G401.6 (cell line): ENCODE measurements around the gene CPEB1.
"Not testable (repeated sequence)": the region's sequence is repeated elsewhere in the genome, so short reads cannot be mapped to it uniquely, and the experiment has no call there.

Source experiments
- FAIRE-seq: peaks from 2 replicates; lab custom pipeline; 2012; peaks lifted over from hg19 to GRCh38; lab: Jason Lieb, UNC

Gene CPEB1

DNA sequence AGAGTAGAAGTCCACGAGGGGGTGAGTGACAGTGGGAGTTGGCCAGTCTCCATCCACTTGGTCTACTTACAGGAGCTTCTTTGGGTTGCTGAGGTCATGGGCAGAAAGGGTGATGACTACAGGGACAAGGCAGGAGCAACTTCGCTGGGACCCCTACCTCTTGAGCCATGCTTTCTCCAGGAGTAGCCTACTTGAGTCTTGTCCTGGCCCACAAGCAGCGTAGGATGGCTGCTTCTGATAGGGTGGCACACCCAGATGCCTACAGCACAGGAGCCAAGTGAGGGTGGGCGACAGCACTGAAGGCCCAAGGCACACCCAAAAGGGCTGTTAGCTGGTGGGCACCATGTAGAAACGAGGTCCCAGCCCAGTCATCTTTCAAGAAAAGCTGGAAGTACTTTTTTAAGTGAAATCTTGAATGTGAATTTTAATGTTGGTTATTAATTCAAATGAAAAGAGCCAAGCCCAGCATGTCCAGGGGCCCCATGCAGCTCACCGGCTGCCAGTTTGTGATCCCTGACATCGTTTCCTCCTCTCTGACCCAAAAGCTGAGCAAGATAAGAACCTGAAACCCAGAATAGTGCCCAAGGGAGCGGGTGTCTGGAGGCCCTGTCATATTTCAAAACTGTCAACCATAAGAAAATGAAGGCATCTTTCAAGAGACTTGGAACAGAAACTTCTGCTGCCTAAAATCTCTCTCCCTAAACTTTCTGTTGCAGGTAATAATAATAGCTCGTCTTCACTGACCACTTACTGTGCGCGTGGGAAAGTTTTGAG lies 2.2 kb upstream of the CPEB1 start:
- no peak for FAIRE-seq

DNA sequence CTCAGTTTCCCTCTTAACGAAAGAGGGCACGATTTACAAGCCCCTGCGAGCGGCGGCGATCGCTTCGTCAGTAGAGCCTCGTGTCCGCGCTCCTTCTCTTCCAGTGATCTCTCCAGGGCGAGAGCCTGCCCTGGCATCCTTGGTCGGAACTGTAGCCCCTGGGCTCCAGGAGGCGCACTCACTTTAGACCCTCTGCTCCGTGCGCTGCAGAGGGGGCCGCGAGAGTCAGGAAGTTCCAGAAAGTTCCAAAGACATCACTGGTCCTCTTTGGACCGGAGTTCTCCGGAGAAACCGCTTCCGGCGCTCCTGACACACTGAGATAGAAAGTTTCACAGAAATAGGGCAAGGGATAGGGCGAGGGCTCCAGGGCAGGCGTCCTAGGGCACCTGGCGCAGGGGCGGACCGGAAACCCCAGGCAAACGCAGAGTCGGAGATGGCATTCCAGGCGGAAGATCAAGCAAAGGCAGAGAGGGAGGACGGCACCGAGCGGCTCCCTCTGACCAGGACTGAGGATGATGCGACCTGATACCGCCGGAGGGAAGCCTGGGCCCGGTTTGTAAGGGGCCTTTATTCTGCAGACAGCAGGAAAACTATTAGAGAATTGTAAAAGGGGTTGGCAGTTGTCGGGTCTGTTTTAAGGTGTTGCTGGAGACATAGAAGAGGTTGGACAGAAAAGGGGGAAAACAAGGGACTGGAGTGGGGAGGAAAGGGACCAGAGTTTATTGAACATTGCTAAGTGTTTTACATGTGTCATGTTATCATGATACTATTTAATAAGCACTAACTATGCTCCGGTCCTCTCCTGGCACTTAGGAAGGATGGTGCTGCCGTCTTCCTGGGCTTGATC lies 1.3 kb upstream of the CPEB1 start:
- FAIRE-seq, result no peak

DNA sequence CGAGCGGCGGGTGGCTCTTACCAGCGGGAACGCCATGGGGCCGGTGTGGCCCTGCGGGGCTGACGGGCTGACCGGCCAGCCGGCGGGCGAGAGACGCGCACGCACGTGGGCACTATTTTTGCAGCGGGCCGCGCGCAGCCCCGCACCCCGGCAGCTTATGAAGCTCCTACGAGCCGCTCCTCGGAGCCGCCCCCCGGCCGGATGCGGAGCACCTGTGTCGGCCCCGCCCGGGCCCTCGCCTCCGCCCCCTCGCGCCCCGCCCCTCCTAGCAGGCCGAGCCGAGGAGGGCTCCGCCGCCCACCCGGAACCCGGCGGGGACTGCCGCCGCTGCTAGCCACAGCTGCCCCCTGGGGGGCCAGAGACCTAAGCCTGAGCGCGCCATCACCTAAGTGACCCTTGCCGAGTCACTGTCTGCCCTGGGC lies 683 bp upstream of the CPEB1 start:
- no peak for FAIRE-seq

DNA sequence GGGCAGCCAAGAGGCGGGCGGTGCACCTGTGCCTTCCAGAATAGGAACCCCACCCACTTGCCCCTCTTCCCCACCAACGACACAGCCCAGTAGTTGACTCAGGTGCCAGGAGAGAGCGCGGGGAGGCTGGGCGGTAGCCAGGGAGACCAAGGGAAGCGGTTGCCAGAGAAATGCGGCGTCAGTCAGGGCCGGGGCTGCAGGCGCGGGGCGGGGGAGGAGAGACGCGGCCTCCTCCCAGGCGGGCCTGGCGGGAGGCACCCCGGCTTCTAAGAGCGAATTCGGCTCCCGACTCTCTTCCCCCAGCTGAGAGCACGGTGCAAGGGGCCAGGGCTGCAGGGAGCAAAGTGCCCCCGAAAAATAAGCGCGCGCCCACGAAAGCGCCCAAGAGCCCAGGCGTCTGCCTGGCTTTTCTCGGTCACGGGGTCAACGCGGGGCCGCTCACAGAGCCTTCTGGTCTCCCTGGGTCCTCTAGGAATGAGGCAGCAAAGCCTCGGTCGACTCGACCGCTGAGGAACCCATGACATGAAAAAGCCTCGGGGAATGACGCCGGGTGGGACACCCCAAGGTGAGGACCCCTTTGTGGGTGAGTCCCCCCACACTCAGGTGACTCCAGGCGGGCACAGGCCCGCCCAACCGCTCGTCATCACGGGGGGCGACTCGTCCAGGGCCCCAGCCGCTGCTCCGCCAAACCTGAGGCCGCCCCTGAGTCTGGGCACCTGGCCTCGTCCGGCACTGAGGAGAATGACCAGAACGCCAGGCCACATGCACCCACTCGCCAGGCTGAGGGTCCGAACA lies 716 bp downstream of the CPEB1 start:
- no peak for FAIRE-seq

DNA sequence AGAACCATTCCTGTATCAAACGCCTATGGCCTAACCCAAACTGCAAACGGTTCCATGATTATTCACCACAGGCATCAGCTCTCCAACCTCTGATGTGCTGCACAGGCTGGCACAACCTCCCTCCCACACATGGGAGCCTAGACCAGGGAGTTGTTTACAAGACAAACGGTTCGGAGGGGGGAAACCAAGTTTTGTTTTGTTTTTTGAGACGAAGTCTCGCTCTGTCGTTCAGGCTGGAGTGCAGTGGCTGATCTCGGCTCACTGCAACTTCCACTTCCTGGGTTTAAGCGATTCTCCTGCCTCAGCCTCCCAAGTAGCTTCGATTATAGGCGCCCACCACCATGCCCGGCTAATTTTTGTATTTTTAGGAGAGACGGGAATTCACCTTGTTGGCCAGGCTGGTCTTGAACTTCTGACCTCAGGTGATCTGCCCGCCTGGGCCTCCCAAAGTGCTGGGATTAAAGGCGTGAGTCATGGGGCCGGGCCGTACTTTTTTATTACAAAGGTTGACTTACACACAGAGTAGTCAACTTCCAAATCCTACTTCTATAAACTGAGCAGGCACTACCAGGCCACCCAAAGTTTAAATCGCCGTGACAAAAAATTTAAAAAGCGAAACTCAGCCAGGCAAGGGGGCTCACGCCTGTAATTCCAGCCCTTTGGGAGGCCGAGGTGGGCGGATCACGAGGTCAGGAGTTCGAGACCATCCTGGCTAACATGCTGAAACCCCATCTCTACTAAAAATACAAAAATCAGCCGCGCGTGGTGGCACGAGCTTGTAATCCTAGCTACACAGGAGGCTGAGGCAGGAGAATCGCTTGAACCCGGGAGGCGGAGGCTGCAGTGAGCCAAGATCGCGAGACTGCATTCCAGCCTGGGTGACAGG lies 2.0 kb downstream of the CPEB1 start:
- not testable (repeated sequence) for FAIRE-seq

DNA sequence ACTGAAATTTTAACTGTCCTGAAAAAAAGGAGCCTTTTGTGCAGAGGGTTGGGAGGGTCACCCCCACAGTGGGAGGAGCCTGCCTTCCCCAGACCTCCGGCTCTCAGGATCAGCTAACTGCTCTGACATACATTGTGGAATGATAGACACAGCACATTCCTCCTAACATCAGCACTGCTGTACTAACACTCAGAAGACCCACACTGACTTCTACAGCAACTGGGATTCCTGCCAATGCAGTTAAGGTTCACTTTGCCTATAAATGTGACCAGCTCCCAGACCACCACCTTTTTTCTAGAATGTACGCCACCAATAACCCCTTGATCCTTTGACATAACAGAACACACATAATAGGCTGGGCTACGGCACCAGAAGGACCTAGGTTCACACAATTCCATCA lies 3.2 kb downstream of the CPEB1 start:
- FAIRE-seq, result no peak

DNA sequence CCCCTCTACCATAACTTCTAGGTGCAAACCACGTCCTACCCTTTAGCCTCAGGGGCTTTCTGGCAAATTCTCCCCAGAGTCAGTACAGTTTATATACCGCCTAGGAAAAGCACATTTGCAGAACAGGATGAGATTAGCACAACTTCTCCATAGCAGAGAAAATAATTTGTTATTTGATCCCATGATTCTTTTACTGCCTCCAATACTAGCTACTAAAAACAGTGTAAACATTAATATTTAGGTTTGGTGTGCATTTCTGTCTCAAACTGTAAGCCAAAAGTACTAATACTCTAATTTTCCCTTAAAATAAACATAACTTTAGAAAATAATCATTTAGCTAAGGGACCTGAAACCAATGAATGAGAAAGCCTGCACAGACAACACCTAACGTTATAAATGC lies 4.5 kb downstream of the CPEB1 start:
- FAIRE-seq, result no peak

DNA sequence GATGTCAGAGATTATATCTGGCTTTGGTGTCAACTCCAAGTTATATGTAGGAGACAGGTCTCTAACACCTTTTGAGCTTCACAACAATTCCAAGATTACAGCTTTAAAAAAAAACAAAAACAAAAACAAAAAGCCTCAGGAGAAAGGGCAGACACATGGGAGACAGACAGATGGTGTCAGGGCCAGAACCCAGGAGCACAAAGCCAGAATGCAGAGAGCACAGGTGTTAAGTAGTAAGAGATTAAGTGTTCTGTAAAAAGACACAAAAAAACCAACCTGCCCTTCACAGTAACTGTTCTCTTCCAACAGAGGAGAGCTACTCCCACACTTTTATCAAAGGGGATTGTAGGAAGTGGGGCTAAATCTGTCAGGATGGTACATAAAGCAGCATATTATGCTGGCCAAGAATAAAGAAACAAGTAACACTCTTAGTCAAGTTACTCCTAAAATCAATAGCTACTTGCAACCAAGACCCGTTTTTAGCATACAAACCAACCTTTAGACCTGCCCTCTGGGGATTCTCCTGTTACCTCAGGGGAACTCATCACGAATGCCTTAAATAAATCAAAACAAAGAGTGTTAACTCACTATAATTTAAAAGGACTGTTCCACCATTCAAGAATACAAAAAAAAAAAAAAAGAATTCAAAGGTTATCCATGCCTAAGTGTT lies 5.9 kb downstream of the CPEB1 start:
- FAIRE-seq, result no peak

DNA sequence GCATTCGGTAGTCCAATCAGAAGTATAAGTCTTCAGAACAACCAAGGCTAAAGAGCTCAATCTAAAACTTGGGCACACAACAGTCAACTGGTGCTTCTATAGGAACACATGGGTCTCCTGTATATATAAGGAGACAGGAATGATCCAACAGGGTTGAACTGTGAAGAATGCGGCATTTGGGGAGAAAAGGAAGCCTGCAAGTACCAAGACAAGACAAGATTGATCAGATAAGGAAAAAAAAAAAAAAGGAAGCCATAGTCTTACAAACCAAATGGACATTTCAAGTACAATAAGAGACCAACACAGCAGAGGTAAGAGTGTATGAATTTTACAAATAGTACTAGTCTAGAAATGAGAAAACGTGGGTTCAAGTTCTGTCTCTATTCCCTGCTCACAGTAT lies 6.5 kb downstream of the CPEB1 start:
- FAIRE-seq, result no peak

DNA sequence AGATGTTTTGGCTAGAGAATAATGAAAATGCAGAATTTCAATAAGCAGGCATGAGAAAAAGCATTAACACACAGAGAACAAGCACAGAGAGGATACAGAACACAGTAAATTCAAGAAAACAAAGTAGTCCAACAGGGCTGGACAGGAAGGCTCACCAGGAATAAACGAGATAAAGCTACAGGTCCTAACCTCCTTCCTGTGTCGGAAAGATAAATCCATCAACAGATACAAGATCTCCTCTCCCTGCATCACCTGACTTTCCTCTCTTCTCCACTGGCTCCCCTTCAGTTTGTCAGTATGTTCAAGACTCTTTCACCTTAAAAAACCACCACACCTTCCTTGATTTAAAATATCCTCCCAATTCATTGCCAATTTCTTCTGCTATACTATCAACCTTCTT lies 11.4 kb downstream of the CPEB1 start:
- no peak for FAIRE-seq

DNA sequence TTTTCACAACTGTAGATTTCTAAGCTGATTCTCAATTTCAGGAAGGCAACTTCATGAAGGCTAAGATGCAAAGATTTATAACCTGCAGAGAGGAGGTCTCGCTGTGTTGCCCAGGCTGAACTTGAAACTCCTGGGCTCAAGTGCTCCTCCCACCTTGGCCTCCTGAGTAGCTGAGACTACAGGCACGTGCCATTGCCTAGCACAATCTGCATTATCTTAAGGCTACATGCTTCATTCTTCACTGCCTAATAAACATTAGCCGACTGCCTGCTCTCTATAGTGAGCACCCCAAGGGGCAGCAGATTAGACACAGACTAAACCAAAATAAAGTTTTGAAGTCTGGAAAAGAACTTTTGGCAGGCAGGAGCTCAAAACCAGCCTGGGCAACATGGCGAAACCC lies 17.1 kb downstream of the CPEB1 start:
- FAIRE-seq, result no peak

DNA sequence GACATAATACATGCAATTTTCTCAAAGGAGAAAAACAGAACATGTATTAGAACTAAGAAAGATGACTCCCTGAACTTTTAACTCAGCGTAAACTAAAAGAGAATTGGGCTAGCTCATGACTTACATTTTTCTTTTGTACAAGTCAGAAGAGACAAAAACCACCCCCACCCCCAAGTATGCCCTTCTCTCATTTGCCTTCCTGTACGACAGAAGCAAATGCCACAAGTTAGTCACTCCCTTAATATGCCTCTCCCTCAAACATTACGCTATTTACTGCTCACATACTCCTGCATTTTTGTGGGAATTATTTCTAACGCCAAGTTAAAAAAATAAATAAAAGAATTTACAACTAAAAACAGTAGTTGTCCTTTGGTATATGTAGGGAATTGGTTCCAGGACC lies 22.0 kb downstream of the CPEB1 start:
- no peak for FAIRE-seq

DNA sequence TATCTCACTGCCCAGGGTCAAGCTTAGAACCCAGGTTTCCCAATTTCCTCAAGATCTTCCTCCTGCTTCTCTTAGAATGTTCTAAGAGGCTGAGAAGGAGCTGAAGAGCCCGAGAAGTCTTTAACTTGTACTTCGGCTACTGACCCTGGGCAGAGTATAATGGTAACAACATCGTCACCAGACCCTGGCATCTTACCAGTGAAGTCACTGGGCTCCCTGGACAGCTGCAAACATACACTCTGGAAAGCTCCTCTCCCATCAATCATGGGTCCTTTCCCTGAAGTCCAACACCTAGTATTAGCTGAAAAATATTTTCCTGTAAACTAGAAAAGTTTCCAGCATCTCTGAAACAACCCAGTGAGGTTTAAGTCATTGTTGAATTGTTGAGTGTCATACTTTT lies 22.7 kb downstream of the CPEB1 start:
- FAIRE-seq, result no peak

DNA sequence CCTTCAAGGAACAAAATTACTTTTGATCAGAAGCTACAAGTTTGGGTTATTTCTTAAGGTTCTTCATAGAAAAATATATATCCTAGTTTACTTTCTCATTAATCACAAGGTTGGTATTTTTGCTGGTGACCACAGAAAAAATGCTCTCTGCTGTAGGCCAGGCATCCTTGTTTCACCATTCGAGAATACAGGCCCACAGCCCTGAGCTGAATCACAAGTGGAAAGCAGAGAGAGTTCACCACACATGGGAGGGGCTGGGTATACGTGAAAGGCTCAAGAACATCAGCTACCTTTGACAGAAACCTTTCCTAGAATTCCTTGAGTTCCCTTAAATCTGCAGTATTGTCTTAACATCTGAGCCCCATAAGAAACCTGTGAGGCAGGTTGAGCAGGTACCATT lies 23.2 kb downstream of the CPEB1 start:
- FAIRE-seq, result no peak

DNA sequence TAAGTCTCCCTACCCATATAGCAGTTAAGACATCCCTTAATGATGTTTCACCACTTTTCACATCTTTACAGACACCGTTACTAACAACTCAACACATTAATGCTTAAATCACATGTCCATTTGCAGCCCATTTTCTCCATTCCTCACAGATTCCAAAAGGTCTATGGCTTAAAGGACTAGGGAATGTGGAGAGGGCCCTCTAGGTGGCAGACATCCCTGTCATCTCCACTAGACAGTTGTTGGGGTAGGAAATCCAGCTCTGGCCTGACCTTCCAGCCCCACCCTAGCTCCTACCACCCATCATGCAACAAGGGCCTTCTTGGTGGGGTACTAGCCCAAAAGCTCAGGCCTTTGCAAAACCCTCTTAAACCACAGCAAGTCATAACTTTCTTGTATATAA lies 25.2 kb downstream of the CPEB1 start:
- no peak for FAIRE-seq

DNA sequence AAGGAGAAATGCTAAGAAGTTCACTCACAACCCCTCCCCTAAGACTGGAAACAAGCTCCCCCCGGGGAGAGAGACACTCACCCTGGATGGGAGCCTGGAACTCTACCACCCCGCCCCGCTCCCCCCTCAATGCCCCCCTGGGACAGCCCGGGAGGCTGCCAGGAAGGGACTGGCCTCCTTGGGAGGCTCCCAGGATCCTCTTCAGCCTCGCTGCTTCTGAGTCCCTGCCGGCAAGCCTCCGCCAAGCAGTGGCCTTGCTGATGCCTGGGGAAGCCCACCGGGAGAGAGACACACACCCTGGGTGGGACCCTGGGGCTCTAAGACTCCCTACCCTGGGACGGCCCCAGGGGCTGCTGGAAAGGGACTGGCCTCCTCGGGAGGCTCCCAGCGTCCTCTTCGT lies 33.4 kb downstream of the CPEB1 start:
- no peak for FAIRE-seq

DNA sequence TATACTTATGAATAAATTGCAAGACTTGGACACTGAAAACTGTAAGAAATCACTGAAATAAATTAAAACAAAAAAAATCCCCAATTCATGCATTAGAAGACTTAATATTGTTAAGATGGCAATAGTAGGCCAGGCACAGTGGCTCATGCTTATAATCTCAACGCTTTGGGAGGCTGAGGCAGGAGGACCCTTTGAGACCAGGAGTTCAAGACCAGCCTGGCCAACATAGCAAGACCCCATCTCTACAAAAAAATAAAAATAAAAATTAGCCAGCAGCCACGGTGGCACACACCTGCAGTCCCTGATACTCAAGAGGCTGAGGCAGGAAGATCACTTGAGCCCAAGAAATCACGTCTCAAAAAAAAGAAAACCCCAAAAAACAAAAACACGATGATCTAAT lies 35.8 kb downstream of the CPEB1 start:
- no peak for FAIRE-seq

DNA sequence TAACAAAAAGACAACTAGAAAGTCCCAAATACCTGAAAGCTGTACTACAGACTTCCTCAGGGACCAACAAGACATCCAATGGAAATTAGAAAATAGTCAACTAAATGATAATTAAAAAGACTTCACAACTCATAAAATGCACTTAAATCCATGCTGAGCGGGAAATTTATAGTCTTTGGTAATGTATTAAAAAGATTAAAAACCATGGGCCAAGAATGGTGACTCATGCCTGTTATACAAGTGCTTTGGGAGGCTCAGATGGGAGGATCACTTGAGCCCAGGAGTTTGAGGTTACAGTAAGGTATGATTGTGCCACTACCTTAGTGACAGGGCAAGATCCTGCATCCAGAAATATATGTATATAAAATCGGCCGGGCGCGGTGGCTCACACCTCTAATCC lies 45.0 kb downstream of the CPEB1 start:
- no peak for FAIRE-seq

DNA sequence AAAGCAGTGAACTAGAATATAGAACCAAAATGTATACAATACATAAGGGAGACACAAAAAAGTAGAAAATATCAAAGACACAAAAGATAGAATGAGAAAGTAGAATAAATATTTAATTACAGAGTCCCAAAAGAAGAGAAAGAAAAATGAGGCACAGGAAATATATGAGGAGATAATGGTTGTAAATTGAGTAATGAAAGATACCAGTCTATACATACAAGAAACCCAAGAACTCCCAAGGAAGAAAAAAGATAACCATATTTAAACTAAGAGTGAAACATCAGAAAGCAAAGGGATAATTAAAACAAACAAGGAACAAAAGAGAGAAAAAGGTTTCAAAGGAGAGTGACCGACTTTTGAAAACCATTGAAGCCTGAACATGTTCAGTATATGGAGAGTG lies 47.3 kb downstream of the CPEB1 start:
- peak; percentile 36 for FAIRE-seq

DNA sequence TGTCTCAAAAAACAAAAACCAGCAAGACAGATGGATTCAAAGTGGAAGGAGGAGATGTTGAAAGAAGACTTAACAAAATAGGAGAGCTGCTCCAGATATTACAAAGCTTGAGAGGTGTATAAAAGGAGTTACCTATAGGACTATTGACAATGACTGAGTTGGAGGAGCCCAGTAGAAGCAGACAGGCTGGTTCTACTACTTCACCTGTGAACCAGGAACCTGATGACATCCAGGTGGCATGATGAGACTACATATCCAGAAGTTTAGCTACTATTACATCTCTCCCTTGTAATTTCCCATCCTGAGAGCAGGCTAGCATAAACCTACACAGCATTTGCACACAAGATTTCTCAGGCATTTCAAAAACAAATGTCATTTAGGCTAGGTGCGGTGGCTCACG lies 49.3 kb downstream of the CPEB1 start:
- no peak for FAIRE-seq

DNA sequence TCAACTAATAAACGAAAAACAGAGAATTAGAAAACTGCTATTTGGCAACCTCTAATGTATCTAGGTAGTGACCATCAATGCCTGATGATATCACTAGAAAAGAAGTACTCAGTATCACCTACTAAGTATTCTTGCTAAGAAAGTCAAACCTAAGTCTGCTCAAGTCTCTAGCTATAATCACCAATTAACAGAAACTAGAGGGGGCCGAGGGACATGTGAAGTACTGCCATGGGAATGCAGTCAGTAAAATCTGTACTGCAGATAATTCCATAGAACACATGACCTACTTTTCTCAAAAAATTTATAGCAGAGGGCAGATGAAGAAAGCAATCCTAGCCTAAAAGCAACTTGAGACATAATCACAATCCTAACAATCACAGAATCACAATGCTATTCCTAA lies 51.4 kb downstream of the CPEB1 start:
- FAIRE-seq, result no peak
